A549 (cell line): ENCODE results near the gene ZBTB16. TPM values are rescaled to one million over a fixed set of nuclear protein-coding genes. Genes with fewer than 3 reads are reported as not detected.

Experiments
- ATAC-seq, 2 experiments: fragments of 200-7000 bp in 1 of 2; fragments of >200 bp in 1 of 2; cut with Nextera tagmentation in 1 of 2; cut with Tn5 transposase in 1 of 2; 3 replicates each; pipeline versions ENCODE4 v1.8.0 to v1.9.1; 2018 to 2020; ENCODE audit warnings: mild to moderate bottlenecking in 1 of 2, moderate library complexity in 1 of 2
- CTCF ChIA-PET: fragments of 300-600 bp; sonication (Branson Sonifier 250); formaldehyde crosslinking; extraction: SDS; loops from one replicate; lab custom pipeline; 2021; ENCODE audit warnings: antibody characterized with exemption, inconsistent platforms; lab: Yijun Ruan, JAX
- POLR2A ChIA-PET: fragments of 350-600 bp; formaldehyde crosslinking; extraction: SDS; loops from one replicate; lab custom pipeline; 2021; ENCODE audit warnings: antibody characterized with exemption, inconsistent platforms; lab: Yijun Ruan, JAX
- DNase-seq, 2 experiments: peaks; one replicate each; pipeline versions ENCODE4 v3.0.0 to v3.0.0-alpha.2; 2011 to 2016; ENCODE audit warnings: low read depth in 1 of 2, low spot score in 1 of 2
- FAIRE-seq: peaks from 2 replicates; lab custom pipeline; 2011; peaks lifted over from hg19 to GRCh38; lab: Jason Lieb, UNC
- H3K27ac ChIP-seq, 2 experiments: fragments of >200 bp; sonication (Bioruptor Twin); formaldehyde crosslinking; 3 replicates each; pipeline ENCODE4 v1.5.1; 2016 to 2017
- H3K4me1 ChIP-seq: fragments of >200 bp; sonication (Bioruptor Twin); formaldehyde crosslinking; 3 replicates; pipeline ENCODE4 v1.6.1; 2016
- H3K4me2 ChIP-seq: fragments of >200 bp; sonication (Bioruptor Twin); formaldehyde crosslinking; 3 replicates; pipeline ENCODE4 v1.6.1; 2016
- H3K4me3 ChIP-seq: fragments of >200 bp; sonication (Bioruptor Twin); formaldehyde crosslinking; 3 replicates; pipeline ENCODE4 v1.5.1; 2016
- H3K9me3 ChIP-seq: fragments of >200 bp; sonication (Bioruptor Twin); formaldehyde crosslinking; 3 replicates; pipeline ENCODE4 v1.6.1; 2016
- BCL3 ChIP-seq: fragments of >200 bp; sonication (Bioruptor Twin); formaldehyde crosslinking; IDR thresholded peaks from 3 replicates; pipeline ENCODE4 v1.6.1; 2016
- CEBPB ChIP-seq, 2 experiments: fragments of >200 bp in 1 of 2; sonication (Bioruptor Twin) in 1 of 2; formaldehyde crosslinking in 1 of 2; IDR thresholded peaks; 2 replicates each; pipeline ENCODE4 v1.6.1; 2012 to 2016
- EP300 ChIP-seq, 2 experiments: fragments of >200 bp; sonication (Bioruptor Twin); formaldehyde crosslinking; IDR thresholded peaks; 2 replicates in 1 of 2; 3 replicates in 1 of 2; pipeline ENCODE4 v1.6.1; 2016 to 2017
- FOSB ChIP-seq: fragments of 250-450 bp; sonication (Bioruptor Pico); IDR thresholded peaks from 2 replicates; pipeline ENCODE4 v1.5.0; 2020; ENCODE audit warnings: mild to moderate bottlenecking, moderate library complexity
- GATA3 ChIP-seq: IDR thresholded peaks from 2 replicates; pipeline ENCODE4 v1.6.1; 2012; ENCODE audit warnings: borderline replicate concordance
- HEYL ChIP-seq: fragments of 250-450 bp; sonication (Bioruptor Pico); IDR thresholded peaks from 2 replicates; pipeline ENCODE4 v1.8.0; 2021; ENCODE audit warnings: mild to moderate bottlenecking, moderate library complexity
- HOXB5 ChIP-seq: fragments of 250-450 bp; sonication (Bioruptor Pico); IDR thresholded peaks from 2 replicates; pipeline ENCODE4 v1.5.0; 2020; ENCODE audit warnings: mild to moderate bottlenecking, moderate library complexity
- KDM1A ChIP-seq: fragments of 200-600 bp; sonication (generic); IDR thresholded peaks from 2 replicates; pipeline ENCODE4 v1.6.1; 2016; ENCODE audit warnings: low read depth, mild to moderate bottlenecking
- MYC ChIP-seq: IDR thresholded peaks from 2 replicates; pipeline ENCODE4 v1.6.1; 2012; ENCODE audit warnings: mild to moderate bottlenecking, inconsistent platforms, low read length, improper control_type of control experiment, borderline replicate concordance
- RARB ChIP-seq: fragments of 250-450 bp; sonication (Bioruptor Pico); IDR thresholded peaks from 2 replicates; pipeline ENCODE4 v1.8.0; 2021; ENCODE audit warnings: mild to moderate bottlenecking, moderate library complexity
- RNF2 ChIP-seq: fragments of 200-600 bp; sonication (generic); IDR thresholded peaks from 2 replicates; pipeline ENCODE4 v1.6.1; 2016; ENCODE audit warnings: low read depth, mild to moderate bottlenecking, antibody characterized with exemption, moderate library complexity, borderline replicate concordance
- SREBF2 ChIP-seq: fragments of 450-650 bp; IDR thresholded peaks from 2 replicates; pipeline ENCODE4 v1.6.1; 2014; ENCODE audit warnings: mild to moderate bottlenecking, moderate library complexity
- ZNF302 ChIP-seq: fragments of 250-450 bp; sonication (Bioruptor Pico); IDR thresholded peaks from 2 replicates; pipeline ENCODE4 v1.9.0; 2021; ENCODE audit warnings: inconsistent platforms, mild to moderate bottlenecking, moderate library complexity
- WGBS: methylation state at CpG from one replicate; pipeline ENCODE4 v1.1.6; 2017; ENCODE audit errors: missing lambda C conversion rate; 5-methylcytosine and 5-hydroxymethylcytosine counted together
- polyA plus RNA-seq, 4 experiments: library from polyadenylated mRNA; depleted of rRNA in 3 of 4; stranded (reverse); fragments of >200 nt; fragmentation: RNase III in 1 of 4; extraction: RNeasy Plus Mini Kit Qiagen cat#74134 plus additional on column Dnase treatment in 1 of 4; gene quantifications; 2 replicates in 3 of 4; 3 replicates in 1 of 4; pipeline ENCODE4 v1.2.3, GENCODE V29; 2011 to 2017
- TF ChIP-seq, protein P1 (sequence below): fragments of 200-600 bp; sonication (generic); IDR thresholded peaks from 2 replicates; pipeline ENCODE4 v1.6.1; 2016; ENCODE audit warnings: antibody characterized with exemption, mild to moderate bottlenecking, moderate library complexity
- TF ChIP-seq, protein P2 (sequence below): fragments of 250-450 bp; sonication (Bioruptor Pico); IDR thresholded peaks from 2 replicates; pipeline ENCODE4 v1.5.0; 2020; ENCODE audit warnings: low read depth, mild to moderate bottlenecking, moderate library complexity
- TF ChIP-seq, protein P3 (sequence below): fragments of 450-650 bp; IDR thresholded peaks from 2 replicates; pipeline ENCODE4 v1.6.1; 2014; ENCODE audit warnings: antibody characterized with exemption

Gene ZBTB16
- polyA plus RNA-seq, 2 of the 4 experiments (the other 2 are of a cell fraction): not detected

DNA sequence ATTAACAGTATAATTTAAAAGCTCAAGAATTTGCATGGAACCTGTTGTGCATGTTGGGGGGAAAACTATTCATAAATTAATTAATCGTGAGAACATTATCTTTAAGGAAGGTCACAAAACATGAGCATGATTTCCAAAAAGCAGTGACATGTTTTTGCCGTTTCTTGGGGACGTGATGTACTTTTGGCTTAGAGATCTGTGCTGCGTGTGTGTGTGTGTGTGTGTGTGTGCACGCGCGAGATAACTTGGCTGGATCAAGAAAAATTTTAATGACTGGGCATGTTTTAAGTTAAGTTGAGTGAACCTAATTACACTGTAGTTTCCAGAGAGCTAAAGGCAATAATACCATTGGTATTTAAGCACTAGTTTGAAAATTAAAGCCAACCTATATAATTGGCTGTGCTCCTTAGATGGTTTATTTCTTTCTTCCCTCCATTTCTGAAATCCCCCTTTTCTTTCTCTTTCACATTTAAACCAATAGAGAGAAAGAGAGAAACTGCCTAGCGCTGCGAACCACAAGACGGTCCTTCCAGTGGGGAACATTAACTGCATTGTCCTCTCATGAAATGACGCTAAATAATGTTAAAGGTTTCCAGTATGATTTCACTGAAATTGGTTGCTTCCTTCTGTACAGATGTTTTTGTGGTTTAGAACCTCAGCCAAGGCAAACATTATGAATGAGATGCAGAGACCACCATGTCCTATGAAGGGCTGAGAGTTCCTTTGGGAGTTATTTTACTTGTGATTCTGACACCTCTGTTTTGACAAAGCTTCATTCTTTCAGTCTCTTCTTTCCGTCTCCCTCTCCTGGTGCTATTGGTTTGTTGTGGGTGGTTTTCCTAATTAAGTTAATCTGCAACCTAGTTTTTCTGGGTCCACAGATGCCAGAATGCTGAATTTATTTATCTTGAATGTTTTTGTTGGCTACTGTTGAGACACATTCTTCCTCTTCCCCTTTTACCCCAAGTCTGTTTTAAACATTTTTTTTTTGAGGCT lies 51.7 kb downstream of the ZBTB16 start:
- CTCF ChIA-PET: no interaction called here
- ATAC-seq: no peak
- H3K4me1 ChIP-seq: no peaks in the 10 kb centered on the region

DNA sequence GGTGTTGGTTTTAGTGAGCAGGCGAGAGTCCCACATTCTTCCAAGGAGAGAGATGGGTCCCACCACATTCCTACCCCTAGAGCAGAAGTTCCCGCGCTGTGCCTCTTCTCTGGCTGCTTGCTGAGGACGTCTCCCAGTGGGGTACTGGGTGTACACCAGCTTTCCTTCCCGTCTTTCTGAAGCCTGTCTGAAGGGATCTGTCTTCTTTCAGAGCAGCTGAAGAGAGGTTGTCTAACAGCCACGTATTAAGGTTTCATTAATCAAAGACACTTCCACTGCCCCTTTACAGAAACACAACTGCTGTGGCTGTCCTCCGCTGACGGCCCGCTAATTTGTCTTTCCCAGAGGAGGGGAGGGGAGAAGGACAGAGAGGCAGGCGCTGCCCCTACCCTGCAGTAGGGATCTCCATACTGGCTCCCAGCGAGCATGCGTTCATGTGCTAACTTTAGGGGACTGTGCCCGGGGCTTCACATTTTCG lies 56.0 kb downstream of the ZBTB16 start:
- POLR2A ChIA-PET: no interaction called here
- Histone ChIP-seq H3K4me3 (no peak overlapping the region), H3K4me1 (no peaks in the 10 kb centered on the region)
- DNase-seq: no peak
- TF ChIP-seq ZNF302 (CRISPR knock-in tag): no peak
- TF ChIP-seq GATA3: no peak
- no peak for TF ChIP-seq RNF2
- TF ChIP-seq, protein P1, sequence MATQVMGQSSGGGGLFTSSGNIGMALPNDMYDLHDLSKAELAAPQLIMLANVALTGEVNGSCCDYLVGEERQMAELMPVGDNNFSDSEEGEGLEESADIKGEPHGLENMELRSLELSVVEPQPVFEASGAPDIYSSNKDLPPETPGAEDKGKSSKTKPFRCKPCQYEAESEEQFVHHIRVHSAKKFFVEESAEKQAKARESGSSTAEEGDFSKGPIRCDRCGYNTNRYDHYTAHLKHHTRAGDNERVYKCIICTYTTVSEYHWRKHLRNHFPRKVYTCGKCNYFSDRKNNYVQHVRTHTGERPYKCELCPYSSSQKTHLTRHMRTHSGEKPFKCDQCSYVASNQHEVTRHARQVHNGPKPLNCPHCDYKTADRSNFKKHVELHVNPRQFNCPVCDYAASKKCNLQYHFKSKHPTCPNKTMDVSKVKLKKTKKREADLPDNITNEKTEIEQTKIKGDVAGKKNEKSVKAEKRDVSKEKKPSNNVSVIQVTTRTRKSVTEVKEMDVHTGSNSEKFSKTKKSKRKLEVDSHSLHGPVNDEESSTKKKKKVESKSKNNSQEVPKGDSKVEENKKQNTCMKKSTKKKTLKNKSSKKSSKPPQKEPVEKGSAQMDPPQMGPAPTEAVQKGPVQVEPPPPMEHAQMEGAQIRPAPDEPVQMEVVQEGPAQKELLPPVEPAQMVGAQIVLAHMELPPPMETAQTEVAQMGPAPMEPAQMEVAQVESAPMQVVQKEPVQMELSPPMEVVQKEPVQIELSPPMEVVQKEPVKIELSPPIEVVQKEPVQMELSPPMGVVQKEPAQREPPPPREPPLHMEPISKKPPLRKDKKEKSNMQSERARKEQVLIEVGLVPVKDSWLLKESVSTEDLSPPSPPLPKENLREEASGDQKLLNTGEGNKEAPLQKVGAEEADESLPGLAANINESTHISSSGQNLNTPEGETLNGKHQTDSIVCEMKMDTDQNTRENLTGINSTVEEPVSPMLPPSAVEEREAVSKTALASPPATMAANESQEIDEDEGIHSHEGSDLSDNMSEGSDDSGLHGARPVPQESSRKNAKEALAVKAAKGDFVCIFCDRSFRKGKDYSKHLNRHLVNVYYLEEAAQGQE: no peak
- no peak for TF ChIP-seq SREBF2
- no peak for TF ChIP-seq CEBPB (IDR thresholded peaks at IDR 0.05)
- TF ChIP-seq MYC: no peak
- TF ChIP-seq EP300 (IDR thresholded peaks at IDR 0.05): no peak
- TF ChIP-seq, protein P2, sequence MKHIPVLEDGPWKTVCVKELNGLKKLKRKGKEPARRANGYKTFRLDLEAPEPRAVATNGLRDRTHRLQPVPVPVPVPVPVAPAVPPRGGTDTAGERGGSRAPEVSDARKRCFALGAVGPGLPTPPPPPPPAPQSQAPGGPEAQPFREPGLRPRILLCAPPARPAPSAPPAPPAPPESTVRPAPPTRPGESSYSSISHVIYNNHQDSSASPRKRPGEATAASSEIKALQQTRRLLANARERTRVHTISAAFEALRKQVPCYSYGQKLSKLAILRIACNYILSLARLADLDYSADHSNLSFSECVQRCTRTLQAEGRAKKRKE (CRISPR knock-in tag): no peak
- TF ChIP-seq HOXB5 (CRISPR knock-in tag): no peak
- TF ChIP-seq, protein P3, sequence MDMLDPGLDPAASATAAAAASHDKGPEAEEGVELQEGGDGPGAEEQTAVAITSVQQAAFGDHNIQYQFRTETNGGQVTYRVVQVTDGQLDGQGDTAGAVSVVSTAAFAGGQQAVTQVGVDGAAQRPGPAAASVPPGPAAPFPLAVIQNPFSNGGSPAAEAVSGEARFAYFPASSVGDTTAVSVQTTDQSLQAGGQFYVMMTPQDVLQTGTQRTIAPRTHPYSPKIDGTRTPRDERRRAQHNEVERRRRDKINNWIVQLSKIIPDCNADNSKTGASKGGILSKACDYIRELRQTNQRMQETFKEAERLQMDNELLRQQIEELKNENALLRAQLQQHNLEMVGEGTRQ: no peak
- no peak for TF ChIP-seq KDM1A
- TF ChIP-seq, all 56 proteins: peak for 0
- CTCF ChIA-PET: interaction anchor here (0.6 to 1.3 kb wide), 2 partner anchors 53 to 145 kb away, joined by 3 read pairs; no protein-coding TSS in a partner anchor
- WGBS: 8% methylated on average over 9 of the region's 14 CpGs
- Histone ChIP-seq H3K4me2 (no peak overlapping the region), H3K27ac (no peak overlapping the region), H3K9me3 (no peaks in the 10 kb centered on the region)
- no peak for FAIRE-seq
- ATAC-seq: no peak

More for the DNA sequence above, 51.7 kb downstream of the ZBTB16 start:
- 58% methylated on average over 12 of the region's 12 CpGs for WGBS
- no peak overlapping the region for H3K4me3 ChIP-seq
- no peaks in the 10 kb centered on the region for H3K9me3 ChIP-seq
- no peak overlapping the region for H3K27ac ChIP-seq
- DNase-seq (no peak), FAIRE-seq (no peak)
- POLR2A ChIA-PET: no interaction called here
- no peak for TF ChIP-seq BCL3
- TF ChIP-seq, protein P3: no peak
- TF ChIP-seq HEYL: no peak
- no peak for TF ChIP-seq FOSB (CRISPR knock-in tag)
- TF ChIP-seq, protein P2 (CRISPR knock-in tag): no peak
- TF ChIP-seq RARB (CRISPR knock-in tag): no peak
- no peak overlapping the region for H3K4me2 ChIP-seq
